Measurements from ENCODE around the gene KIAA1671. TPM values are rescaled to one million over a fixed set of nuclear protein-coding genes. Genes with fewer than 3 reads are reported as not detected.

KIAA1671 gene
- total RNA-seq, 4 donors from 2014 or later, result 30.6 to 52.7 (median 39.9) TPM

DNA sequence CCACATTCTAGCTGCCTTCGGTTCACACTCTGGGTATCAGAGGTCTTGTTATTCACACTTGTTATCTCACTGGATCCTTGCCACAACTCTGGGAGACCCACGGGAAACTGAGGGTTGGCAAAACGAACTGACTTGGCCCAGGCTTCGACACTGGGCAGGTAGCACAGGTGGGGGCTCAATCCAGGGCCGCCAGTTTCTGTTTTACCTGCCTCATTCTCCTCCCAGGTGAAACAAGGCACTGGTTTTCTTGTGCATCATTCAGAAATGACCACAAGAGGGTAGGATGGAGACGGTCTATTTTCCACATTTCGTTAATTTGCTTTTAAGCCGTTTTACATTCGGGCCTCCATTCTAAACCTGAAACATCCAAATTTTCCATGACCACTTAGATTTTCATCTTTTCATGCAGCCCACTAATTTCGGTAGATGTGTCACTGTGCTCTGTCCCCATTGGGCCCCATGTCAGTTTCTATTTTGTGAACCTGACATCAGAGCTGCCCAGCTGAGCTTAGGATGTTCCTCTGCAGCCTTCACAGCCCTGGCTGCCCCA is 108.1 kb downstream of the KIAA1671 start:
- TF ChIP-seq POLR2A (IDR thresholded peaks at IDR 0.05) (no peak), EP300 (IDR thresholded peaks at IDR 0.05) (no peak)
- TF ChIP-seq, protein P1, sequence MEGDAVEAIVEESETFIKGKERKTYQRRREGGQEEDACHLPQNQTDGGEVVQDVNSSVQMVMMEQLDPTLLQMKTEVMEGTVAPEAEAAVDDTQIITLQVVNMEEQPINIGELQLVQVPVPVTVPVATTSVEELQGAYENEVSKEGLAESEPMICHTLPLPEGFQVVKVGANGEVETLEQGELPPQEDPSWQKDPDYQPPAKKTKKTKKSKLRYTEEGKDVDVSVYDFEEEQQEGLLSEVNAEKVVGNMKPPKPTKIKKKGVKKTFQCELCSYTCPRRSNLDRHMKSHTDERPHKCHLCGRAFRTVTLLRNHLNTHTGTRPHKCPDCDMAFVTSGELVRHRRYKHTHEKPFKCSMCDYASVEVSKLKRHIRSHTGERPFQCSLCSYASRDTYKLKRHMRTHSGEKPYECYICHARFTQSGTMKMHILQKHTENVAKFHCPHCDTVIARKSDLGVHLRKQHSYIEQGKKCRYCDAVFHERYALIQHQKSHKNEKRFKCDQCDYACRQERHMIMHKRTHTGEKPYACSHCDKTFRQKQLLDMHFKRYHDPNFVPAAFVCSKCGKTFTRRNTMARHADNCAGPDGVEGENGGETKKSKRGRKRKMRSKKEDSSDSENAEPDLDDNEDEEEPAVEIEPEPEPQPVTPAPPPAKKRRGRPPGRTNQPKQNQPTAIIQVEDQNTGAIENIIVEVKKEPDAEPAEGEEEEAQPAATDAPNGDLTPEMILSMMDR (IDR thresholded peaks at IDR 0.05), result peak; percentile 11 to 36 (median 16)
- 59 to 84% methylated on average over 10 of the region's 10 CpGs for WGBS, 2 donors
- no peak for DNase-seq (ENCODE audit: low spot score in 2 of 2)
- Histone ChIP-seq H3K9me3 (no peaks in the 10 kb centered on the region), H3K27me3 (no peaks in the 10 kb centered on the region), H3K27ac (no peak overlapping the region), H3K36me3 (peaks cover 0 to 7% (median 0%) of the 10 kb centered on the region in 3 donors), H3K4me1 (peaks cover 0 to 27% (median 0%) of the 10 kb centered on the region in 4 donors), H3K4me3 (no peak overlapping the region)

DNA sequence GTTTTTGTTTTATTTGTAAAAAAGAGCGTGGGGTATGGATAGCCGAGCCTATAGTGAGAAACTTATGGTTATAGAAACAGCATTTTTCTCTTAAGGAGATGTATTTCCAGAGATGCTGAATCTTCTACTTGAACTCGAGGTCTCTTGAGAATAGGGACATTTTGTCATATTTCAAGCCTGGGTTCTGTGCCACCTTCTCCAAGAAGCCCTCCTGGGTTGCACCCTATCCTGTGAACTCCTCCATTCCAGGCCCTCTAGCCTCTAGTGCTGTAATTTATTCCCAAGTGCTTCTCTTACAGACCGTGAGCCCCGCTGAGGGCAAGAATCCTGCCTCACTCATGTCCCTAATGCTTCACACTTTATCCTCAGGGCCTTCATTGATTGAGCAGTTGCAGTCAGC is 108.6 kb downstream of the KIAA1671 start:
- H3K27ac ChIP-seq, result no peak overlapping the region
- H3K4me3 ChIP-seq, result no peak overlapping the region
- WGBS, 2 donors, result 90 to 93% methylated on average over 5 of the region's 5 CpGs
- peaks cover 0 to 12% (median 0%) of the 10 kb centered on the region in 3 donors for H3K36me3 ChIP-seq
- H3K9me3 ChIP-seq, result no peaks in the 10 kb centered on the region
- TF ChIP-seq EP300 (IDR thresholded peaks at IDR 0.05) (no peak), POLR2A (IDR thresholded peaks at IDR 0.05) (no peak)
- TF ChIP-seq, protein P1 (IDR thresholded peaks at IDR 0.05), result no peak
- DNase-seq (ENCODE audit: low spot score in 2 of 2), result no peak
- no peaks in the 10 kb centered on the region for H3K27me3 ChIP-seq
- peaks cover 0 to 22% (median 0%) of the 10 kb centered on the region in 4 donors for H3K4me1 ChIP-seq

GRCh38 chr22:25061605-25062376 is 109.3 kb downstream of the KIAA1671 start:
- Histone ChIP-seq H3K27me3 (no peaks in the 10 kb centered on the region), H3K4me1 (peaks cover 0 to 22% (median 0%) of the 10 kb centered on the region in 4 donors), H3K27ac (peak overlapping the region in 1 of 4 donors; percentile 24), H3K9me3 (no peaks in the 10 kb centered on the region), H3K4me3 (no peak overlapping the region), H3K36me3 (peaks cover 0 to 14% (median 0%) of the 10 kb centered on the region in 3 donors)
- DNase-seq (ENCODE audit: low spot score in 2 of 2), result no peak
- TF ChIP-seq, protein P1 (IDR thresholded peaks at IDR 0.05), result no peak
- WGBS, 2 donors, result 75 to 82% methylated on average over 8 of the region's 8 CpGs

GRCh38 chr22:25062386-25063085 is 110.0 kb downstream of the KIAA1671 start:
- DNase-seq (ENCODE audit: low spot score in 2 of 2), result no peak
- H3K9me3 ChIP-seq, result no peaks in the 10 kb centered on the region
- TF ChIP-seq POLR2A (IDR thresholded peaks at IDR 0.05) (no peak), EP300 (IDR thresholded peaks at IDR 0.05) (no peak)
- TF ChIP-seq, protein P1 (IDR thresholded peaks at IDR 0.05), result no peak
- peaks cover 0 to 14% (median 0%) of the 10 kb centered on the region in 3 donors for H3K36me3 ChIP-seq
- H3K4me3 ChIP-seq, result no peak overlapping the region
- WGBS, 2 donors, result 45 to 50% methylated on average over 14 to 16 of the region's 16 CpGs
- peaks cover 0 to 25% (median 0%) of the 10 kb centered on the region in 4 donors for H3K4me1 ChIP-seq
- peak overlapping the region in 1 of 4 donors; percentile 24 for H3K27ac ChIP-seq
- no peaks in the 10 kb centered on the region for H3K27me3 ChIP-seq
